ENCODE data around the gene SFXN1. TPM values are rescaled to one million over a fixed set of nuclear protein-coding genes. Genes with fewer than 3 reads are reported as not detected.

The SFXN1 gene
- total and polyA plus RNA-seq, 2 donors (not counting 3 experiments of a cell fraction or from before 2014, with no cell fraction given), result 61.7 to 69.3 TPM

DNA sequence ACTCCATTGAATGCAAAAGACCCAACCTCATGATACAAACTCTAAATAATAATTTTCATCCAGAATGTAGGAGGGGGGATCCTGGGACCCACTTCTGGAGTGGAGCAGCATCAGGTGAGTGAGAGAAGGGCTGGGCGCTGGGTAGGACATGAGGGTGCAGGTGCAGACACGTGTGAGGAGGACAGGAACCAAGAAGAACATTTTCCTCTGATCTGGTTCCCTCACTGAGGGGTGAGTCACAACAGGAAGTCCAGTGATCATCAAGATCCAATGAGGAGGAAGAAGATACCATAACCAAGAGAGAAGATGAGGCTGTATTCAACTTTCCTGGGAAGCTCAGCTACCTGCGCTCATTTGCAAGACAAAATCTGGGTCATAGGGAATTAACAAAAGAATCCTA lies 57.4 kb downstream of the SFXN1 start:
- FAIRE-seq, result no peak
- H4K20me1 ChIP-seq (replicated peaks; ENCODE audit: control insufficient read depth, extremely low read depth, insufficient read depth, low read length), result no peaks in the 10 kb centered on the region
- no peak overlapping the region for H2AFZ ChIP-seq (ENCODE audit: low read depth, low read length)
- H3K4me1 ChIP-seq (ENCODE audit: control insufficient read depth, extremely low read depth, insufficient read depth, low read length), result no peaks in the 10 kb centered on the region
- dilution Hi-C loops (cut with MboI; ENCODE audit: extremely low pct_ligation_motif_present, low sequenced_read_pairs), result no loop called here
- no TSS peak for BruUV-seq (replicated peaks)
- CTCF ChIA-PET, result interaction anchor here (2.4 kb wide), 1 partner anchor 10 kb away, joined by 13 read pairs; no protein-coding TSS in a partner anchor
- H3K9ac ChIP-seq (replicated peaks; ENCODE audit: extremely low read depth, insufficient read depth, low read length), result no peak overlapping the region
- POLR2A ChIA-PET, result no interaction called here
- no peaks in the 10 kb centered on the region for H3K9me1 ChIP-seq (replicated peaks; ENCODE audit: control insufficient read depth, extremely low read depth, insufficient read depth, low read length)
- DNase-seq (ENCODE audit: low read depth, low spot score), result no peak
- TF ChIP-seq MYC (IDR thresholded peaks at IDR 0.05; ENCODE audit: low read depth, low read length) (no peak), JUN (IDR thresholded peaks at IDR 0.05; ENCODE audit: borderline replicate concordance, insufficient read depth, insufficient read length, low read depth) (no peak), GATA2 (IDR thresholded peaks at IDR 0.05; ENCODE audit: insufficient read depth, insufficient read length, low read depth, low read length) (no peak), EZH2 (IDR thresholded peaks at IDR 0.05; ENCODE audit: borderline replicate concordance, low read depth, low read length, severe bottlenecking) (no peak), POLR2A (IDR thresholded peaks at IDR 0.05; ENCODE audit: low read depth, low read length) (no peak), FOS (IDR thresholded peaks at IDR 0.05; ENCODE audit: borderline replicate concordance, insufficient read depth, low read length) (no peak), MAX (IDR thresholded peaks at IDR 0.05; ENCODE audit: insufficient read depth, insufficient read length) (no peak), POLR2AphosphoS5 (IDR thresholded peaks at IDR 0.05; ENCODE audit: insufficient read depth, low read depth, low read length) (no peak)
- TF ChIP-seq, protein P1, sequence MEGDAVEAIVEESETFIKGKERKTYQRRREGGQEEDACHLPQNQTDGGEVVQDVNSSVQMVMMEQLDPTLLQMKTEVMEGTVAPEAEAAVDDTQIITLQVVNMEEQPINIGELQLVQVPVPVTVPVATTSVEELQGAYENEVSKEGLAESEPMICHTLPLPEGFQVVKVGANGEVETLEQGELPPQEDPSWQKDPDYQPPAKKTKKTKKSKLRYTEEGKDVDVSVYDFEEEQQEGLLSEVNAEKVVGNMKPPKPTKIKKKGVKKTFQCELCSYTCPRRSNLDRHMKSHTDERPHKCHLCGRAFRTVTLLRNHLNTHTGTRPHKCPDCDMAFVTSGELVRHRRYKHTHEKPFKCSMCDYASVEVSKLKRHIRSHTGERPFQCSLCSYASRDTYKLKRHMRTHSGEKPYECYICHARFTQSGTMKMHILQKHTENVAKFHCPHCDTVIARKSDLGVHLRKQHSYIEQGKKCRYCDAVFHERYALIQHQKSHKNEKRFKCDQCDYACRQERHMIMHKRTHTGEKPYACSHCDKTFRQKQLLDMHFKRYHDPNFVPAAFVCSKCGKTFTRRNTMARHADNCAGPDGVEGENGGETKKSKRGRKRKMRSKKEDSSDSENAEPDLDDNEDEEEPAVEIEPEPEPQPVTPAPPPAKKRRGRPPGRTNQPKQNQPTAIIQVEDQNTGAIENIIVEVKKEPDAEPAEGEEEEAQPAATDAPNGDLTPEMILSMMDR (IDR thresholded peaks at IDR 0.05; ENCODE audit: extremely low read depth in 1 of 2, insufficient read depth in 1 of 2, low read depth in 1 of 2, low read length in 2 of 2), result no peak
- H3K27ac ChIP-seq (ENCODE audit: insufficient read depth, low read depth, low read length), result no peak overlapping the region
- no peaks in the 10 kb centered on the region for H3K27me3 ChIP-seq (ENCODE audit: control insufficient read depth in 2 of 2, insufficient read depth in 2 of 2, low read length in 2 of 2)
- intact Hi-C loops (cut with micrococcal nuclease), result loop anchor here (2.0 to 10.0 kb wide), 2 partner anchors 57 to 339 kb away; partner anchors contain the start of genes CPLX2 and SFXN1
- no peak overlapping the region for H3K4me3 ChIP-seq (replicated peaks in 1 of 3; ENCODE audit: insufficient read depth in 1 of 3, low read depth in 1 of 3, low read length in 3 of 3)
- H3K79me2 ChIP-seq (ENCODE audit: control insufficient read depth, insufficient read depth, low read length), result no peaks in the 10 kb centered on the region
- H3K9me3 ChIP-seq (replicated peaks; ENCODE audit: control insufficient read depth, insufficient read depth, low read length), result no peaks in the 10 kb centered on the region
- no peaks in the 10 kb centered on the region for H3K36me3 ChIP-seq (ENCODE audit: control insufficient read depth in 2 of 2, extremely low read depth in 1 of 2, insufficient read depth in 2 of 2, low read length in 2 of 2)
- no peak overlapping the region for H3K4me2 ChIP-seq (ENCODE audit: insufficient read depth, low read length)
